ENCODE data around the gene CACNG8.

CACNG8 gene

GRCh38 chr19:53991224-53992113 is 28.7 kb downstream of the CACNG8 start, which contains the start of gene CACNG6:
Gene CACNG6, plus strand, starts transcription at chr19:53991637. Its CDS starts 1,241 bp downstream, at chr19:53992878.
- TF ChIP-seq CTCF (IDR thresholded peaks at IDR 0.05; ENCODE audit: control insufficient read depth, extremely low read depth, insufficient read depth) = no peak
- no peak within 1 kb of the TSS for H3K4me3 ChIP-seq (ENCODE audit: low read depth, low read length)
- DNase-seq (ENCODE audit: low read depth) = no peak

GRCh38 chr19:53992211-53992610 is 29.5 kb downstream of the CACNG8 start:
- H3K4me3 ChIP-seq (ENCODE audit: low read depth, low read length) = no peak overlapping the region
- no peak for TF ChIP-seq CTCF (IDR thresholded peaks at IDR 0.05; ENCODE audit: control insufficient read depth, extremely low read depth, insufficient read depth)
- no peak for DNase-seq (ENCODE audit: low read depth)

- H3K4me3 ChIP-seq (ENCODE audit: low read depth, low read length) = no peak overlapping the region
- TF ChIP-seq CTCF (IDR thresholded peaks at IDR 0.05; ENCODE audit: control insufficient read depth, extremely low read depth, insufficient read depth) = no peak
- no peak for DNase-seq (ENCODE audit: low read depth)
Observed at GRCh38 chr19:53992815-53993214, 30.1 kb downstream of the CACNG8 start.

GRCh38 chr19:53993448-53993847 is 30.7 kb downstream of the CACNG8 start:
- no peak overlapping the region for H3K4me3 ChIP-seq (ENCODE audit: low read depth, low read length)
- no peak for TF ChIP-seq CTCF (IDR thresholded peaks at IDR 0.05; ENCODE audit: control insufficient read depth, extremely low read depth, insufficient read depth)
- DNase-seq (ENCODE audit: low read depth) = no peak

- no peak overlapping the region for H3K4me3 ChIP-seq (ENCODE audit: low read depth, low read length)
- TF ChIP-seq CTCF (IDR thresholded peaks at IDR 0.05; ENCODE audit: control insufficient read depth, extremely low read depth, insufficient read depth) = no peak
- no peak for DNase-seq (ENCODE audit: low read depth)
Observed at GRCh38 chr19:53994811-53995210, 32.1 kb downstream of the CACNG8 start.

- H3K4me3 ChIP-seq (ENCODE audit: low read depth, low read length) = no peak overlapping the region
- no peak for DNase-seq (ENCODE audit: low read depth)
- no peak for TF ChIP-seq CTCF (IDR thresholded peaks at IDR 0.05; ENCODE audit: control insufficient read depth, extremely low read depth, insufficient read depth)
Observed at GRCh38 chr19:53998223-53998622, 35.5 kb downstream of the CACNG8 start.
